M059J (cell line): Measurements from ENCODE around the gene TMEM97. TPM values are rescaled to one million over a fixed set of nuclear protein-coding genes. Genes with fewer than 3 reads are reported as not detected.

ENCODE experiments used
- DNase-seq: peaks from one replicate; pipeline ENCODE4 v3.0.0-alpha.2; 2012; ENCODE audit warnings: low read depth
- total RNA-seq: library from RNA; depleted of rRNA; stranded (reverse); fragments of >200 nt; shearing (Covaris generic); gene quantifications from 2 replicates; pipeline ENCODE4 v1.2.3, GENCODE V29; 2014

Gene TMEM97
- total RNA-seq, 1 experiment from 2014 or later: 31.4 TPM

- DNase-seq: no peak
Observed at GRCh38 chr17:28317099-28317965, 1.7 kb upstream of the TMEM97 start.

DNA sequence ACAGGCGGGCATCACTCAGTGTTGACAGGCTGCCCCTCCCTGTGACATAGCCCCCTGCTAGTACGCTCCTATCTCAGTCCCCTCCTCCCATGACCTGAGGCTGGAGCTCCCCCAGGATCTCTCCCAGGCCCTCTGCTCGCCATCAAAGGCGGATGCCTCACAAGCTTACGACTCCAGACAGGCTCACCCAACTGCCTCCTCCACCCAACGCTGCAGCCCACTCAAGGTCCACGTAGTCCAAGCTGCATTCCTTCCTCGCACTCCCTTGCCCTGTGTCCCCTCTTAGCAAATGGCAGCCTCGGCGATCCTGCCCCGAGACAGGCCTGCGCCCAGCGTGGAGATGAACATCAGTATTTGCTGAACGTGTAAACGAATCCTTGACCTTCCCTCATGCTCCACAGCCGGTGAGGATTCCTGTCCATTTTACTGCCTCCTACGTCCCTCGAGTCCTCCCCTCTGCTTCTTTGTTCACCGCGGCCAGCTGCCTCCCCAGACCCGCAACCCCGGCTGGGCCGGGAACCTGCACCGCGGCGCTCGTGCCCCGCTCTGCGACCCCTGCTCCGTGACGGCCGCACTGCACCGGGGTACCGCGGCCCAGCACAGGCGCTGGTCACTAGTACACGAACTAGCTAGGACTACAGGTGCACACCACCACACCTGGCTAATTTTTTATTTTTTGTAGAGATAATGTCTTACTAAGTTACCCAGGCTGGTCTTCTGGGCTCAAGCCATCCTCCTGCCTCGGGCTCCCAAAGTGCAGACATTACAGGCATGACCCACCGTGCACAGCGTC, 838 bp upstream of the TMEM97 start:
- DNase-seq: no peak

- DNase-seq: no peak
Observed at GRCh38 chr17:28319598-28319935, 567 bp downstream of the TMEM97 start.

GRCh38 chr17:28320215-28321061, 1.4 kb downstream of the TMEM97 start:
- no peak for DNase-seq

GRCh38 chr17:28324267-28324745, 5.3 kb downstream of the TMEM97 start:
- no peak for DNase-seq

DNA sequence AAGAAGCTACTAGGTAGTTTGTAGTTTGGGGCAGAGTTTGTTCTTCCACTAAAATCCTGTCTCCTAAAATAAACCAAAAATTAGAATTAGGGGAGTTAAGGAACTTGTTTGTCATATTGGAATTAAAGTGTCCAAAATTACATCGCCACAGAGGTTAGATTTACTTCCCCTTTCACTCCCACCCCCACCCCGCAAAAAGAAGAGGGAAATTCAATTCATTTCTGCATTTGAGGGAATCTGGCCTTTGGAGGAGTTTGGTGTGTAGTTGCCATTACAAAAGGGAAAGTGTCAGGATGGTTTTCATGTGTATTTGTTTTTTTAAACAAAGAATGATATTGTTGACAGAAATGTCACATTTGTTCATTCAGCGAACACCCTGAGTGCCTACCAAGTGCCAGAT, 5.8 kb downstream of the TMEM97 start:
- DNase-seq: no peak

GRCh38 chr17:28325211-28325610, 6.2 kb downstream of the TMEM97 start:
- no peak for DNase-seq

- DNase-seq: no peak
Observed at GRCh38 chr17:28326114-28326513, 7.1 kb downstream of the TMEM97 start.

GRCh38 chr17:28327031-28327607, 8.1 kb downstream of the TMEM97 start:
- no peak for DNase-seq

- DNase-seq: no peak
Observed at GRCh38 chr17:28327709-28328108, 8.7 kb downstream of the TMEM97 start.

- no peak for DNase-seq
Observed at GRCh38 chr17:28328325-28328724, 9.3 kb downstream of the TMEM97 start.

DNA sequence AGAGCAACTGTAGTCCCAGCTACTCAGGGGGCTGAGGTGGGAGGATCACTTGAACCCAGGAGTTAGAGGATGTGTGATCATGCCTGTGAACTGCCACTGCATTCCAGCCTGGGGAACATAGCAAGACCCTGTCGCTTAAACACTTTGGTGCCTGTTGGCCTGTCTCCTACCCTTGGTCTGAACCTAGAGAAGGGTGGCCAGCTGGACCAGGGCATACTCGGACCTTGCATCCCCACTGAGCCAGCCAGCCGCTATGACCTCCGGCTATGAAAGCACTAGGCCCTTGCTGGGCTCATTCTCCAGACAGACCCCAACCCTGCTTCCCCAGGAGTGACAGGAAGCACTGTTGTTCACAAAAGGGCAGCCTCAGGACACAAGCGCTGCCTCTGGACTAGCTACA, 11.7 kb downstream of the TMEM97 start:
- no peak for DNase-seq

- no peak for DNase-seq
Observed at GRCh38 chr17:28331891-28332420, 13.0 kb downstream of the TMEM97 start.

DNA sequence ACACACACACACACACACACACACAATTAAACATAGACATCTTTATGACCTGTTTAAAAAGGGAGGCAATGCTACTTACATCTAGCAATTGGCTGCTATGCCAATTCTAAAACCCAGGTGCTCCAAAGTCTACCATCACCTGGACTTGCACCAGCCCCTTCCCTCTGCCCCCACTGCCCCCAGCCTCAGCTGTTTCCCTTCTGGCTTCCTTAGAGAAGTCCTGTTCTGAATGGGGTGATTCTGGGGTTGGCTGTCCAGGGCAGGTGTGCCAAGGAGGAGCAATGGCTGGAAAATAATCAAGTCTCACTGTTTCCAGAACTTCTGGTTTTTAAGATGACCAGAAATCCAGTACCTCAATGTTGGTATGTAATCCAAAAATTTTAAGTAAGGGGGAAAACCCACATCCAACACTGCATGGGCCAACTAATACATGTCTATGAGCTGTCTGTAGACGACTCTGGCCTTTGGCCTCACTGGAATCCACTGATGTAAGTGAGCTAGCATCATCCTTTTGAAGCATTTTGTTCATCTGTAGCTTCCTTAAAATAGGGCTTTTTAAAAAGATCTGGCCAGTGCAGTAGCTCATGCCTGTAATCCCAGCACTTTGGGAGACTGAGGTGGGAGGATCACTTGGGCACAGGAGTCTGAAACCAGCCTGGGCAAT, 14.2 kb downstream of the TMEM97 start:
- no peak for DNase-seq

DNA sequence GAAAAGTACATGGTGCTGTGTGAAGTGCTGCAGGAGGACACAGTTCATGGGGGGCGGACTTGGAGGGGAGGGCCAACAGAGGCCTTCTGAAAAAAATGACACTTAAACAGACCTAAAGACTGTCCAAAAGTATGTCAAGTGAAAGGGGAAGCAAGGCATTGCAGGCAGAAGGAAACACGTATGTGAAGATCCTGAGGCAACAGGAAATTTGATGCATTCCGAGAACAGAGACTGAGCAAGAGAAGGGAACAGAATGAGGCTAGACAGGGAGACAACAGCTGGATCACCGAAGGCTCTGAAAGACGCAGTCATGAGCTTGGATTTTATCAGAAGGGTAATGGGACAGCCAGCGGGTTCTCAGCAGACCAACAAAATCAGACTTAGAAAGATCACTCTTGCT, 15.2 kb downstream of the TMEM97 start:
- DNase-seq: no peak

DNA sequence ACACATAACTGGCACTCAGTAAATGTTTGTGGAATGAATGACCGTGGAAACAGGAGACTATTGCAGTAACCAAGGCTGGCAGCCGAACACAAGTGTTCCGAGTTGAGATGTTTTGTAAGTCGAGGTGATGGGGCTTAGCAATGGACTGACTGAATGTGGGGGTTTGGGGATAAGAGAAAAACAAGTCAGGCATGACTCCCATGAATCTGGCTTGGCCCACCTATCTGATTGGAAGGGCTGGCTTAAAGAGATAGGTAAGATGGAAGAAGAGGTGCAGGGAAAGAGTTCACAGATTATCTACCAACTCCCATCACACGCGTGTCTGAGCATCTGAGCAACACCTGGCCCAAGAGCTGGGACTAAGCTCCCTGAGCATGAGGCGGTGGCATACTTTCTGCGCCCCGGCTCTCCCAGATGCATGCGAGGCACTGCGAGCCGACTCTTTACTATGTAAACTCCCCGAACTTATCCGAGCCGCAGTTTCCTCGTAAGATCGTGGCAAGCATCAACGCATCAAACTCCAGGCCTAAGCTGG, 15.7 kb downstream of the TMEM97 start:
- no peak for DNase-seq

GRCh38 chr17:28335201-28335958, 16.4 kb downstream of the TMEM97 start, which contains the start of the genes IFT20 and TNFAIP1:
Gene IFT20 (minus strand): TSS chr17:28335472. CDS start chr17:28331985, 3,487 bp downstream.
Gene TNFAIP1 (plus strand): TSS chr17:28335761. CDS start chr17:28339522, 3,761 bp downstream.
- peak; percentile 99 for DNase-seq

GRCh38 chr17:28335959-28336871, 17.2 kb downstream of the TMEM97 start:
- DNase-seq: peak; percentile 93
